AG10803 (cell line): ENCODE measurements around the gene TESMIN.
A peak's percentile ranks its signal among the peaks of the same experiment; 100 is the strongest.

Experiments
- DNase-seq: peaks from one replicate; pipeline ENCODE4 v3.0.0; 2010; ENCODE audit warnings: low read depth
- H3K4me3 ChIP-seq: 2 replicates; pipeline ENCODE4 v1.5.1; 2011; ENCODE audit warnings: mild to moderate bottlenecking, low read length, control low read depth
- TF ChIP-seq, protein P1 (sequence below): conservative IDR thresholded peaks from 2 replicates; pipeline ENCODE4 v1.5.1; 2011; ENCODE audit warnings: mild to moderate bottlenecking, low read length, control low read depth, inconsistent platforms

Gene TESMIN

GRCh38 chr11:68678031-68678441, 73.3 kb downstream of the TESMIN start:
- no peak for DNase-seq
- TF ChIP-seq, protein P1, sequence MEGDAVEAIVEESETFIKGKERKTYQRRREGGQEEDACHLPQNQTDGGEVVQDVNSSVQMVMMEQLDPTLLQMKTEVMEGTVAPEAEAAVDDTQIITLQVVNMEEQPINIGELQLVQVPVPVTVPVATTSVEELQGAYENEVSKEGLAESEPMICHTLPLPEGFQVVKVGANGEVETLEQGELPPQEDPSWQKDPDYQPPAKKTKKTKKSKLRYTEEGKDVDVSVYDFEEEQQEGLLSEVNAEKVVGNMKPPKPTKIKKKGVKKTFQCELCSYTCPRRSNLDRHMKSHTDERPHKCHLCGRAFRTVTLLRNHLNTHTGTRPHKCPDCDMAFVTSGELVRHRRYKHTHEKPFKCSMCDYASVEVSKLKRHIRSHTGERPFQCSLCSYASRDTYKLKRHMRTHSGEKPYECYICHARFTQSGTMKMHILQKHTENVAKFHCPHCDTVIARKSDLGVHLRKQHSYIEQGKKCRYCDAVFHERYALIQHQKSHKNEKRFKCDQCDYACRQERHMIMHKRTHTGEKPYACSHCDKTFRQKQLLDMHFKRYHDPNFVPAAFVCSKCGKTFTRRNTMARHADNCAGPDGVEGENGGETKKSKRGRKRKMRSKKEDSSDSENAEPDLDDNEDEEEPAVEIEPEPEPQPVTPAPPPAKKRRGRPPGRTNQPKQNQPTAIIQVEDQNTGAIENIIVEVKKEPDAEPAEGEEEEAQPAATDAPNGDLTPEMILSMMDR: no peak
- H3K4me3 ChIP-seq: no peak overlapping the region

DNA sequence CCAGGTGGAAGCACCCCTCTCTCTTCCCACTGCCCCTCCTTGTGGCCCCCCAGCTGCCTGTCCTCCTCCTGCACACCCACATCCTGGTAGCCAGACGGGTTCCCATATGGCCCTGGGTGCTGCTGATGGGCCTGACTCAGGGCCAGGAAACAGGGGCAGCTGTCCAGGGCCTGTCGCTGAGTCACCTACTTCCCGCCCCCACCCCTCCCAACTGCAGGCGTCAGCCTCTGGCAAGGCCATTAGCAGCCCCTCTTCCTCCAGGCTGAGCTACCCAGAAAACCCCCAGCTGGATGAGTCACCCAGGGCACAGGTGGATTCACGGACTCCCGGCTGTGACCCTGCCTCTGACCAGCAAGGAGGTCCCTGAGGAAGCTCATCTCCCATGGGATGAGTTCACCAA, 73.9 kb downstream of the TESMIN start:
- DNase-seq: peak; percentile 62
- TF ChIP-seq, protein P1: no peak
- no peak overlapping the region for H3K4me3 ChIP-seq

GRCh38 chr11:68674461-68674860, 76.9 kb downstream of the TESMIN start:
- no peak overlapping the region for H3K4me3 ChIP-seq
- no peak for DNase-seq
- TF ChIP-seq, protein P1: no peak

GRCh38 chr11:68673991-68674390, 77.3 kb downstream of the TESMIN start:
- TF ChIP-seq, protein P1: no peak
- H3K4me3 ChIP-seq: no peak overlapping the region
- no peak for DNase-seq

DNA sequence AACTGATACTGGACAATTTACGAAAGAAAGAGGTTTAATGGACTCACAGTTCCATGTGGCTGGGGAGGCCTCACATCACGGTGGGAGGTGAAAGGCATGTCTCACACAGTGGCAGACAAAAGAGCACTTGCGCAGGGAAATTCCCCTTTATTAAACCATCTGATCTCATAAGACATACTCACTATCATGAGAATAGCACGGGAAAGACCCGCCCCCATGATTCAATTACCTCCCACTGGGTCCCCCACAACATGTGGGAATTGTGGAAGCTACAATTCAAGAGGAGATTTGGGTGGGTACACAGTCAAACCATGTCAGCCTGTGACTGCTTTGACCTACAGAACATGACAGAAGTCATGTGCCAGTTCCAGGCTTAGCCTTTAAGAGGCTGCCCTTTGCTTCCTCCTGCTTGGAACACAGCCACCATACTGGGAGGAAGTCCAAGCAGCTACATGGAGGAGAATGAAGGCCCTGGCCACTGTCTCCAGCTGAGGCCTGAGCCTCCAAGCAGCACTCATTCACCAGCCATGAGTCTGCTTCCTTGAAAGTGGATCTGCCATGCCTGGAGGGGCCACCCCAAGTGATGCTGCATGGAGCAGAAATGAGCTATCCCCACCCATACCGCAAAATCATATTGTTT, 77.9 kb downstream of the TESMIN start:
- peak; percentile 38 for DNase-seq
- no peak overlapping the region for H3K4me3 ChIP-seq
- TF ChIP-seq, protein P1: no peak

GRCh38 chr11:68670208-68670992, 80.9 kb downstream of the TESMIN start:
- TF ChIP-seq, protein P1: no peak
- no peak overlapping the region for H3K4me3 ChIP-seq
- no peak for DNase-seq
